RWPE1 (cell line): Measurements from ENCODE around the gene C11orf16.

ENCODE experiments used
- CTCF ChIA-PET: fragments of 350-600 bp; sonication (Branson Sonifier 250); formaldehyde crosslinking; extraction: SDS; loops from one replicate; lab custom pipeline; 2021; lab: Yijun Ruan, JAX
- POLR2A ChIA-PET: fragments of 400-600 bp; formaldehyde crosslinking; extraction: SDS; loops from one replicate; lab custom pipeline; 2020; ENCODE audit warnings: antibody characterized with exemption; ENCODE audit not compliant: low non-redundant PET; lab: Yijun Ruan, JAX
- DNase-seq: peaks from one replicate; pipeline ENCODE4 v3.0.0; 2012; ENCODE audit warnings: low spot score
- H3K27ac ChIP-seq: fragments of 450-650 bp; 2 replicates; pipeline ENCODE4 v1.5.1; 2017
- TF ChIP-seq, protein P1 (sequence below): fragments of 450-650 bp; conservative IDR thresholded peaks from 2 replicates; pipeline ENCODE4 v1.5.1; 2017; ENCODE audit warnings: low read depth, mild to moderate bottlenecking

C11orf16 gene

DNA sequence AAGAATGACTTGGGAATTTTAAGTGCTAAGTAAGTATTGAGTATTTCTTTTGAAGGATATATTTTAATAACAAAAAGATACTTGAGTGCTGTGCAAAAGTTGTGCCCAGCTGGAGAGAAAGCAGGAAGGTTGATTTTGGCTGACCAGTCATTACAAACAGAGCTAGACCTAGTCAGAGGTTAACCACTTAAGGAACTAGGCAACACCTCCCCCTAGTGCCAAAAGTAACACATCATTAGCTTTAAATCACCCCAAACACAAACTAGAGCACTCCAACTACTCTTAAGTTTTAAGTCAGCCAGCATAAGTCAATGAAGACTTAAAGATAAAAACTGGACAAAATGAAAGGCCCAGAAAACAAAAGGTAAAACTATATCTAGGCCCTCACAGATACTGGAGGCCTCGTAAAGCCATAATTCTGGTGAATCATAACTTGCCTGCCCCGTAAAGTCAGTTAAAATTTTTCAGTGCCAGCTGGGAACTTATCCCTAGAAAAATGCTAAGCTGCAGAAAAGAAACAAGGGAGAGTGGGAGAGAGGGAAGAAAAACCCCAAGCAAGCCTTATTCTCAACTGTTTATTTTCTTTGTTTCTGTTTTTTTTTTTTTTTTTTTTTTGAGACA, 26.9 kb upstream of the C11orf16 start:
- no peak overlapping the region for H3K27ac ChIP-seq
- TF ChIP-seq, protein P1, sequence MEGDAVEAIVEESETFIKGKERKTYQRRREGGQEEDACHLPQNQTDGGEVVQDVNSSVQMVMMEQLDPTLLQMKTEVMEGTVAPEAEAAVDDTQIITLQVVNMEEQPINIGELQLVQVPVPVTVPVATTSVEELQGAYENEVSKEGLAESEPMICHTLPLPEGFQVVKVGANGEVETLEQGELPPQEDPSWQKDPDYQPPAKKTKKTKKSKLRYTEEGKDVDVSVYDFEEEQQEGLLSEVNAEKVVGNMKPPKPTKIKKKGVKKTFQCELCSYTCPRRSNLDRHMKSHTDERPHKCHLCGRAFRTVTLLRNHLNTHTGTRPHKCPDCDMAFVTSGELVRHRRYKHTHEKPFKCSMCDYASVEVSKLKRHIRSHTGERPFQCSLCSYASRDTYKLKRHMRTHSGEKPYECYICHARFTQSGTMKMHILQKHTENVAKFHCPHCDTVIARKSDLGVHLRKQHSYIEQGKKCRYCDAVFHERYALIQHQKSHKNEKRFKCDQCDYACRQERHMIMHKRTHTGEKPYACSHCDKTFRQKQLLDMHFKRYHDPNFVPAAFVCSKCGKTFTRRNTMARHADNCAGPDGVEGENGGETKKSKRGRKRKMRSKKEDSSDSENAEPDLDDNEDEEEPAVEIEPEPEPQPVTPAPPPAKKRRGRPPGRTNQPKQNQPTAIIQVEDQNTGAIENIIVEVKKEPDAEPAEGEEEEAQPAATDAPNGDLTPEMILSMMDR: peak; percentile 77
- DNase-seq: peak; percentile 84
- ChIA-PET CTCF (interaction anchor here (0.6 to 2.6 kb wide), 12 partner anchors 39 to 626 kb away, joined by 3 to 10 read pairs (median 3); a partner anchor contains a TSS), POLR2A (no interaction called here)

DNA sequence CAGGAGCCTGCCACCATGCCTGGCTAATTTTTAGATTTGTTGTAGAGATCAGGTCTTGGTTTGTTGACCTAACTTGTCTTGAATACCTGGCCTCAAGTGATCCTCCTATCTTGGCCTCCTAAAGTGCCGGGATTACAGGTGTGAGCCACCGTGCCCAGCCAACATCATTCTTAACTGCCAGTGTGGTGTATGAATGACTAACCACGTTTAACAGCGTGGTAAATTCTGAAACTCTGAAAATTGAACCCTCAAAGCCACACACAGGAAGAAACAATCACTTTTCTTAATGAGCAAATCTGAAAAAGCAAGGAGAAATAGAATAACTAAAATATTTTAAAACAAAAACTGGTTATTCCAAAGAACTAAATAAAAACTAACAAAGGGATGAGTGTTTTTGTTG, 24.1 kb upstream of the C11orf16 start:
- POLR2A ChIA-PET: no interaction called here
- CTCF ChIA-PET: no interaction called here
- TF ChIP-seq, protein P1: no peak

DNA sequence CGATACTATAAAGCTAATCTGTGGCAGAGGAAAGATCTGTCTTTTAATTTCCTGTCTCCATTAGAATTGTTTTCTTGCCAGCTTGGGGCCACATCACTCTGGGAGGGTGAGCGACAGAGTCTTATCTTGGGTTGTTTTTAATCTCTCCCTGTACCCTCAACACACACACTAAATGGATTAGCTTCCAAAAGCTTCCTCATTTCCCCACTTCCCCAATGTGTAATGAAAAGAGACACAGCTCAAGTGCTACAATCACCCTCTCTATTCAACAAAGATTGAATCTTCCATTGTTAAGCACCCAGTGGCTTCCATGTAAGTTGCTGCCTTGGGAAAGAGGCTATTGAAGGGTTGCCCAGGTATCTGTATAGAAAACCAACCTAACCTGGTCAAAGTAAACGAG, 16.1 kb upstream of the C11orf16 start:
- DNase-seq: no peak
- TF ChIP-seq, protein P1: no peak
- ChIA-PET POLR2A (no interaction called here), CTCF (interaction anchor here (0.6 kb wide), 1 partner anchor 392 kb away, joined by 4 read pairs; no protein-coding TSS in a partner anchor)
- no peak overlapping the region for H3K27ac ChIP-seq

More for the DNA sequence above, 24.1 kb upstream of the C11orf16 start:
- no peak for DNase-seq
- H3K27ac ChIP-seq: no peak overlapping the region

DNA sequence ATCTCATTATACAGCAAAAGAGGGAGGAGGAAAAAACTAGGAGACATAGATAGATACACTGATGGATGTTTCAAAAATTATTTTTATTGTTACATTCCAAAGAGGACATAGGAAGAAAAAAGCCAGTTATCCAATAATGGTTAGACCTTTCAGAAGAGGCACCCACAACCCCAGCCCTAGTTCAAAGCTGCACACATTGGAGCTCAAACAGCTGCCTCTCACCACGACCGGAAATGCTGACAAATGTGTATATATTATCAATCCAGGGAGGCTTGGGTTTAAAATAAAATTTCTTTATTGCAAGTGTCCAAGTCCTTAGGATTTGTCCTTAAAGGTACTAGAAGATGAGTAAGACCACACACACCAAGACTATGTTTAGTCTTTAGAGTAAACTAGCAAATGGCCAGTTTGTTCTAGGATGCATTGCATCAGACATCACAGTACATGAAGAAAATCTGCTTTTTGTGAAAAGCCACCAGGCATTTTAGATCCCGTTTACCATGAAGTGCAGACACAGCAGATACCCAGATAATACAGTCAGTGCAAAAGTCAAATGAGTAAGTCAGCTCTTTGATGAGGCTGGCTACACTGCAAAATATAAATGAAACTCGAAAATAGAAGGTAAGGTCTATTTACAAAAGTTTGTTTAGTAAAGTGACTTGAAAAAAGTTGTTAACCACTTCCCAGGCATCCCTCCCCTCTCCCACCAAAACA, 14.6 kb upstream of the C11orf16 start:
- ChIA-PET CTCF (no interaction called here), POLR2A (no interaction called here)
- TF ChIP-seq, protein P1: no peak
- no peak for DNase-seq
- no peak overlapping the region for H3K27ac ChIP-seq

DNA sequence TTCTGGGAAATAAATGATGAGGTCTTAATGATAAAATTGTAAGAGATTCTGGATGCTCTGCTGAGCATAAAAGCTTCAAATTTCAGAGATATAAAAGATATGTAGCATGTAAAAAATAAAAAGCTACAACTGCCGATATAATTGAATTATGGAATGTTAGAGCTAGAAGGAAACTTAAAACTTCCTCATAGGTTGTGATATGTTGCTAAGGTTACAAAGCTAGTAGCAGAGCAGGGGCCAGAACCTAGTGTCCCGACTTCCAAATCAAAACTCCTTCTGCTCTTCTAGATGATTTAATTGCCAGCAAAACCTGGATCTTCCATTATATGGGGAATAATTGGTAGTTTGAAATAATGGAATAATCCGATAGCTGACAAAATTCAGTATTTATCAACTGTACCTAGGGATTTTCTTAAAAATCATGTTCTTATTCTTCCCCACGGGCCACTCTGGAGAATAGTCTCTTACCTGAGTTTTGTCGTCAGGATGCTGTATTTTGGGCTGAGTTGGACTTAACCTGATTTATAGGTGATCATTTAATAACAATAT, 9.8 kb upstream of the C11orf16 start, which contains the start of gene ASCL3:
Gene ASCL3 (minus strand): TSS at position 499 of the 549 bp plus-strand sequence. CDS start 4,855 bp downstream, outside the sequence.
- POLR2A ChIA-PET: no interaction called here
- CTCF ChIA-PET: no interaction called here

More for the DNA sequence above, 9.8 kb upstream of the C11orf16 start, which contains the start of gene ASCL3:
- TF ChIP-seq, protein P1: no peak
- DNase-seq: no peak
- no peak within 1 kb of the TSS for H3K27ac ChIP-seq
